SK-N-MC (cell line): ENCODE measurements around the gene NAA60.
"Not testable (repeated sequence)": the region's sequence is repeated elsewhere in the genome, so short reads cannot be mapped to it uniquely, and the experiment has no call there.

ENCODE experiments used
- DNase-seq: peaks from one replicate; pipeline ENCODE4 v3.0.0-alpha.2; 2011; ENCODE audit warnings: low read depth, low spot score
- H3K27ac ChIP-seq: fragments of 200-600 bp; sonication (generic); 2 replicates; pipeline ENCODE4 v1.5.1; 2016; ENCODE audit warnings: mixed run types
- H3K36me3 ChIP-seq: fragments of 200-600 bp; sonication (generic); 2 replicates; pipeline ENCODE4 v1.6.1; 2017; ENCODE audit warnings: antibody characterized with exemption, low read length, mixed read lengths; ENCODE audit not compliant: insufficient read depth
- H3K4me3 ChIP-seq: fragments of 200-600 bp; sonication (generic); 2 replicates; pipeline ENCODE4 v1.5.1; 2016
- H3K9ac ChIP-seq: fragments of 200-600 bp; sonication (generic); 2 replicates; pipeline ENCODE4 v1.8.0; 2017; ENCODE audit warnings: mixed run types, mixed read lengths; ENCODE audit not compliant: insufficient read length
- H3K9me3 ChIP-seq: fragments of 200-600 bp; sonication (generic); 2 replicates; pipeline ENCODE4 v1.6.1; 2017; ENCODE audit warnings: low read depth, mild to moderate bottlenecking, antibody characterized with exemption, low read length, moderate library complexity, mixed read lengths
- EZH2 ChIP-seq: fragments of 200-600 bp; sonication (generic); IDR thresholded peaks from one replicate; pipeline ENCODE4 v1.6.1; 2017; ENCODE audit warnings: antibody characterized with exemption
- FOXP2 ChIP-seq: optimal IDR thresholded peaks from 2 replicates; pipeline ENCODE3; 2011; ENCODE audit warnings: mild to moderate bottlenecking, moderate library complexity; ENCODE audit not compliant: insufficient read depth; ENCODE audit errors: extremely low read length, control extremely low read depth
- POLR2AphosphoS5 ChIP-seq: IDR thresholded peaks from 2 replicates; pipeline ENCODE4 v1.6.1; 2012; ENCODE audit warnings: mild to moderate bottlenecking, low read depth, low read length, borderline replicate concordance

NAA60 gene

DNA sequence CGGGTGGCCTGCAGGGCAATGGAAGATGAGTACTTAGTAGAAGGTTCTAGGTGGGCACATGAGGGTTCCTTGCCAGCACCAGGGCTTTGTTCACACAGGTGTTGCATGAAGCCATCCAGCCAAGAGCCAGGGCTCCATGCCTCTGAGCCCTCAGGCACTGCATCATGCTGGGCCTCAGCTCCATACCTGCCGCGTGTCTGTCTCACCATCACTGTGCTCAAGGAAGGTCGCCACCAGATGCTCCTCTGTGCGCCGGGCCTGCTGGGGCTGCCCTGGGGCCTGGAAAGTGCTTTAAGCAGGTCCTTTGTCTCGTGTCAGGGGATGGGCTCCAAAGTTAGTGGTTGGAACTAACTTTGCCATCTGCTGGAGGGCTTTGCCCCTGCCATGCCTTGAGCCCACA lies 26.3 kb downstream of the NAA60 start:
- DNase-seq, result no peak

DNA sequence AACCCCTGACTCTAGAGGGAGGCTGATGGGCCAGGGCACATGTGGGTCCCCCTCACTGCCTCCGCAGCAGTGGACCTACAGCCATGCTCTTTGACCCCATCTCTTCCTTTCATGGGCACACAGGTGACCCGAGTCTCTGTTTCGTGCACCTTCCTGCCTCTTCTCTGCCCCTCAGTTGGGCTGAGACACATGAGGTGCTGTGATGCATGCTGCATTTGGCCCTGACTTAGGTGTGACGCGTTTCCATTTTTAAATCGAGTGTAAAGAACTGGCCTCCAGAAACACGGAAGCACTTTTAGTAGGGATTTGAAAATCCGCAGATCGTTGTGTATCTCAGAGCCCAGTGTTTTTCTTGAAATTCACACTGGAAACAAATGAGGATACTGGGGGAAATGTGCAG lies 27.2 kb downstream of the NAA60 start:
- Histone ChIP-seq H3K27ac (no peak overlapping the region), H3K9ac (no peak overlapping the region), H3K9me3 (no peaks in the 10 kb centered on the region), H3K4me3 (no peak overlapping the region), H3K36me3 (peaks cover 3% of the 10 kb centered on the region; the same call in 1 of the 2 replicates)
- TF ChIP-seq FOXP2 (no peak), POLR2AphosphoS5 (no peak), EZH2 (no peak)
- no peak for DNase-seq

More for the DNA sequence above, 26.3 kb downstream of the NAA60 start:
- Histone ChIP-seq H3K36me3 (peaks cover 3% of the 10 kb centered on the region; the same call in 1 of the 2 replicates), H3K27ac (no peak overlapping the region), H3K9ac (no peak overlapping the region), H3K4me3 (no peak overlapping the region), H3K9me3 (no peaks in the 10 kb centered on the region)
- TF ChIP-seq POLR2AphosphoS5 (no peak), EZH2 (no peak), FOXP2 (no peak)

DNA sequence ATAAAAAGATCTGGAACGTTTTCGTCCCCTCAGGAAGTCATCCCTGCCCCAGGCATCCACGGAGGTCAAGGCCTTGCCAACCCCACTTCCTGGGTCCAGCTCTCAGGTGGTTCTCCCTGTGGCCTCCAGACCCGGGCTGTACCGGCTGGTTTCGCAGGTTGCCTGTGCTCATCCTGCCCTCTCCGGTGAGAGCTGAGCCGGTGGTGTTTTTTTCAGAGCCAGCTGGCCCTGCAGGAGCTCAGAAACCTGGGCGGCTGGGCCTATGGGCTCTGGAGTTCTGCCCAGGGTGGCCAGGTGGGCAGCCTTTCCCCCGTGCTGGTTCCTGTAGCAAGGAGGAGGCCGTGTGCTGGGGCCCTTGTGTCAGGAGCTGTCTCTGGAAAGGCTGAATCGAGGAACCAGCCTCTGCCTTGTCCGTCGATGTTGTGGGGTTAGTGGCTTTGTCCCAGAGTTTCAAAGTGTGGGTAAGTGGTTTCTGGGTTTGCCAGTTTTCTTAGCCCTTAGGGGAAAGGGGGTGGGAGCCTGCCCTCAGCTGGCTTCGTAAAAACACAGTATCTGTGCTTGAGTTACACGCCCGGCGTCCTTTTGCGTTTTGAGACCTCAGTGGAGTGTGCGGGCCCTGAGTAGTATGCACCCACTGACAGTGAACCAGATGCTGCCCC lies 28.2 kb downstream of the NAA60 start:
- H3K36me3 ChIP-seq, result no peaks in the 10 kb centered on the region
- DNase-seq, result no peak

DNA sequence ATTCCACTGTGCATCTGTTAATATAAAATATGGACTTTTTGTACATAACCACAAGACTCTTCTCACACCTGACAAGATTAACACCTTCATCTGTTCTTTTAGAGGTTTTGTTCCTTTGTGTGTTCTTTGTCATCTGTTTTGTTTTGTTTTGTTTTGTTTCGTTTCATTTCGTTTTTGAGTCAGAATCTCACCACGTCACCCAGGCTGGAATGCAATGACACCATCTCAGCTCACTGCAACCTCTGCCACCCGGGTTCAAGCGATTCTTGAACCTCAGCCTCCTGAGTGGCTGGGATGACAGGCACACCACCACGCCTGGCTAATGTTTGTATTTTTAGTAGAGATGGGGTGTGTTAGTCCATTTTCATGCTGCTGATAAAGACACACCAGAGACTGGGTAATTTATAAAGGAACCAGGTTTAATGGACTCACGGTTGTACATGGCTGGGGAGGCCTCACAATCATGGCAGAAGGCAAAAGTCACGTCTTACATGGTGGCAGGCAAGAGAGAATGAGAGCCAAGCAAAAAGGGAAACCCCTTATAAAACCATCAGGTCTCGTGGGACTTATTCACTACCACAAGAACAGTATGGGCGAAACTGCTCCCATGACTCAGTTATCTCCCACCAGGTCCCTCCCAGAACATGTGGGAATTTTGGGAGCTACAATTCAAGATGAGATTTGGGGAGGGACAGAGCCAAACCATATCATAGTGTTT lies 29.6 kb downstream of the NAA60 start:
- no peak for DNase-seq
- TF ChIP-seq EZH2, result no peak
- TF ChIP-seq FOXP2, result no peak
- TF ChIP-seq POLR2AphosphoS5, result no peak
- no peaks in the 10 kb centered on the region for H3K9me3 ChIP-seq

More for the DNA sequence above, 28.2 kb downstream of the NAA60 start:
- TF ChIP-seq FOXP2 (no peak), POLR2AphosphoS5 (no peak), EZH2 (no peak)
- Histone ChIP-seq H3K9ac (no peak overlapping the region), H3K27ac (no peak overlapping the region), H3K4me3 (no peak overlapping the region), H3K9me3 (no peaks in the 10 kb centered on the region)

DNA sequence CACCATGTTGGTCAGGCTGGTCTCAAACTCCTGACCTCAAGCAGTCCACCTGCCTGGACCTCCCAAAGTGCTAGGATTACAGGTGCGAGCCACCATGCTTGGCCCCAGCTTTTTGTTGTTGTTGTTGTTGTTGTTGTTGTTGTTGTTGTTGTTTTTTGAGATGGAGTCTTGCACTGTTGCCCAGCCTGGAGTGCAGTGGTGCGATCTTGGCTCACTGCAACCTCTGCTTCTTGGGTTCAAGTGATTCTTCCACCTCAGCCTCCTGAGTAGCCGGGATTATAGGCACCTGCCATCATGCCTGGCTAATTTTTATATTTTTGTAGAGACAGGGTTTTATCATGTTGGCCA lies 30.1 kb downstream of the NAA60 start:
- DNase-seq, H3K27ac ChIP-seq, H3K9ac ChIP-seq: not testable (repeated sequence)

More for the DNA sequence above, 29.6 kb downstream of the NAA60 start:
- Histone ChIP-seq H3K9ac (no peak overlapping the region), H3K4me3 (no peak overlapping the region), H3K27ac (no peak overlapping the region), H3K36me3 (no peaks in the 10 kb centered on the region)

DNA sequence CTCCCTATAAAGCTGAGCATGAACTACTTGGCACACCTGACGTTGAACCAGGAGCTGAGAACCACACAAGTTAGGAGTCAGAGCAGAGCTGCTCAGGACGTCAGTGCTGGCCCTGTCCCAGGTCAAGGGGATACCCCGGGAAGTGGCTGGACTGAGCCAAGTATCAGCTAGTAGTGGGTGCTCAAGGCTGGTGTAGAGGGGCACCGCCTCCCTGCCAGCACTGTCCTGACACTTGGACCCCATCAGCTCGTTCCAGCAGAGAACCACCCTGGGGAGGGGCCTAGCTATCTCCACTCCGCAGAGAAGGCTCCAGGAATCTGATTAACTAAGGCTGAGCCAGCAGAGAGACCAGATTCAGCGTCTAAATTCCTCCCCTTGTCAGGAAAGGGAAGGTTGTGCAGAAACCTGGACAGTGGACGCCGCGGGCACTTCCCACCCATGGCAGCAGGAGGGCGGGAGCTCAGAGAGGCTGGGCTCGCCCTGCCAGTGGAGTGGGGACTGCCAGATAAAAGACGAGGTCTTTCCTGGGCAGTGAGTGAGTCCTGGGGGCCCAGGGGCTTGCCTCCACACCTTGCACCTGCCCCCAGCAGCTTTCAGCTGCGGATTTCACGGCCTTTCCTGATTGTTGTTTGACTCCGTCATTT lies 30.8 kb downstream of the NAA60 start:
- Histone ChIP-seq H3K9ac (no peak overlapping the region), H3K27ac (no peak overlapping the region), H3K4me3 (no peak overlapping the region), H3K9me3 (no peaks in the 10 kb centered on the region), H3K36me3 (no peaks in the 10 kb centered on the region)
- DNase-seq, result no peak
- no peak for TF ChIP-seq POLR2AphosphoS5
- no peak for TF ChIP-seq FOXP2
- TF ChIP-seq EZH2, result no peak

More for the DNA sequence above, 30.1 kb downstream of the NAA60 start:
- H3K9me3 ChIP-seq, H3K36me3 ChIP-seq, H3K4me3 ChIP-seq: not testable (repeated sequence)

DNA sequence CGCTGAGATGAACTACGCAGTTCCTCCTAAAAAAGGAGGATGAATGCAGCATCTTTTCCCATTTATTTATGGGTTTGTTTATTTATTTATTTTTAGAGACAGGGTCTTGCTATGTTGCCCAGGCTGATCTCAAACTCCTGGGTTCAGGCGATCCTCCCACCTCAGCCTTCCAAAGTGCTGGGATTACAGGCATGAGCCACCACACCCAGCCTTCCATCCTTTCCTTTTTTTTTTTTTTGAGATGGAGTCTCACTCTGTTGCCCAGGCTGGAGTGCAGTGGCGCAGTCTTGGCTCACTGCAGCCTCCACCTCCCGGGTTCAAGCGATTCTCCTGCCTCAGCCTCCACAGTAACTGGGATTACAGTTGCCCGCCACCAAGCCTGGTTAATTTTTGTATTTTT lies 31.4 kb downstream of the NAA60 start:
- H3K27ac ChIP-seq, DNase-seq, H3K4me3 ChIP-seq, H3K36me3 ChIP-seq, H3K9me3 ChIP-seq, H3K9ac ChIP-seq: not testable (repeated sequence)

DNA sequence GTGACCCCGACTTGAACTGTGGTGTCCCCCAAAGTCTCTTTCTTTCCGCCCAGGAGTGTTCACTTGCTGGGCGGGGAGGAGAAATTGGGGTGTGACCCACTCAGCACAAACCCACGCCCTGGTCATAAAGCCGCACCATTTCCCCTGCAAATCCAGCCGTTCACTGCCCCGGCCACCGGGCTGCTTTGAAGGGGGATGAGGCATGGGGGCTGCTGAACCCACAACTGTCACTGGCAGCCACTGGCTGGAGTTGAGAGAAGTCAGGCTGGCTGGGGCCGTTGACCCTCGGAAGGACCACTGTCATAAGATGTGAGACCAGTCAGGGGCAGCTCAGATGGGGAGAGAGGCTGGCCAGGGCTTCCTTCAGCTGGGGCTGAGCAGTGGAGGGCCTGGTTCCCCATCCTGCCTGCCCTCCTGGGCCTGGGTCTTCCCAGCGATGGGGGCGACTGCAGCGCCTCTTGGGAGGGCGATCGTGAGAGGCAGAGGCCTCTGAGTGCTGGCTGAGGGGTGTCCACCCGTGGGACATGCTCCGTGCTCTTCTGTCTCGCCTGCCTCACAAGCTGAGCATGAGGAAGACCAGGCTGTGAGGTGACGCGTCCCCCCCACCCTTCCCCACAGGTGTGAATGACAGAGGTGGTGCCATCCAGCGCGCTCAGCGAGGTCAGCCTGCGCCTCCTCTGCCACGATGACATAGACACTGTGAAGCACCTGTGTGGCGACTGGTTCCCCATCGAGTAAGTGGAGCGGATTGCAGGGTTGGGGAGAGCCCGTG lies 32.3 kb downstream of the NAA60 start:
- H3K36me3 ChIP-seq, result no peaks in the 10 kb centered on the region
- no peak for DNase-seq

More for the DNA sequence above, 32.3 kb downstream of the NAA60 start:
- H3K27ac ChIP-seq, result no peak overlapping the region
- TF ChIP-seq POLR2AphosphoS5 (no peak), EZH2 (no peak), FOXP2 (no peak)
- H3K9ac ChIP-seq, result no peak overlapping the region
- no peaks in the 10 kb centered on the region for H3K9me3 ChIP-seq
- H3K4me3 ChIP-seq, result no peak overlapping the region
